ENCODE data around the gene S100A14. TPM values are rescaled to one million over a fixed set of nuclear protein-coding genes. Genes with fewer than 3 reads are reported as not detected.
"Not testable (repeated sequence)": the region's sequence is repeated elsewhere in the genome, so short reads cannot be mapped to it uniquely, and the experiment has no call there.

The S100A14 gene
- total and polyA plus RNA-seq, 7 donors, result 0.22 to 0.48 (median 0.38) TPM; not detected in 3

- intact Hi-C loops (cut with DNase I), result loop anchor here in 1 of 2 donors (10.0 kb wide), 1 partner anchor 167 kb away; no protein-coding TSS in a partner anchor
- H3K4me1 ChIP-seq, result peaks cover 5% of the 10 kb centered on the region
These were observed 38.5 kb downstream of the S100A14 start for GRCh38 chr1:153577624-153578051.

DNA sequence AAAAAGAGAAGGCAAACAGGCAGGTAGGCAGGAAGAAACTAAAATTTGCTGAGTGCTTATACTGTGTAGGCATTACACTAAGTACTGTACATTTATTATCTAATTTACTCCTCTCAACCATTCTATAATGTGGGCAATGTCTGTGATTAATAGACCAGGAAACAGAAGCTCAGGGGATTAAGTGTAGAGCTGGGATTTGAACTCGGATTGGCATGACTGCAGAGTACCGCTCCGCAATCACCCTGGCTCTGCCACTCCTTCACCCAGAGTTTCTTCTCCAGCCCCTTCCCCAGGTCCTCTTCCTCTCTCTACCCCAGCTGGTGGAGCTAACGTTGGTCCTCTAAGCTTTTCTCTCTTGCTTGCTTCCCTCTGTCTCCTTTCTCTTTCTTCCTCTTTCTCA is 39.0 kb downstream of the S100A14 start:
- Histone ChIP-seq H3K27ac (no peak overlapping the region), H3K4me3 (no peak overlapping the region), H3K27me3 (ENCODE audit: insufficient read depth in 3 of 3, low read length in 2 of 3) (peaks cover 0 to 7% (median 0%) of the 10 kb centered on the region in 3 donors), H3K9me3 (no peaks in the 10 kb centered on the region), H3K36me3 (ENCODE audit: insufficient read depth in 1 of 2, low read depth in 1 of 2) (no peaks in the 10 kb centered on the region), H3K4me1 (peaks cover 10% of the 10 kb centered on the region)
- ATAC-seq (no peak), DNase-seq (no peak)
- WGBS, 3 donors, result 63 to 68% (median 65%) methylated on average over 4 of the region's 4 CpGs
- no peak for TF ChIP-seq CTCF (IDR thresholded peaks at IDR 0.05)
- intact Hi-C loops (cut with DNase I), result loop anchor here in 1 of 2 donors (10.0 kb wide), 1 partner anchor 168 kb away; no protein-coding TSS in a partner anchor

More at GRCh38 chr1:153577624-153578051, 38.5 kb downstream of the S100A14 start:
- TF ChIP-seq CTCF (IDR thresholded peaks at IDR 0.05), result no peak
- DNase-seq, result no peak
- no peaks in the 10 kb centered on the region for H3K9me3 ChIP-seq
- WGBS, 3 donors, result 40 to 67% (median 48%) methylated on average over 9 of the region's 9 CpGs
- no peak for ATAC-seq
- H3K4me3 ChIP-seq, result no peak overlapping the region
- no peaks in the 10 kb centered on the region for H3K36me3 ChIP-seq (ENCODE audit: insufficient read depth in 1 of 2, low read depth in 1 of 2)
- H3K27ac ChIP-seq, result no peak overlapping the region
- H3K27me3 ChIP-seq (ENCODE audit: insufficient read depth in 3 of 3, low read length in 2 of 3), result peaks cover 0 to 7% (median 0%) of the 10 kb centered on the region in 3 donors

- intact Hi-C loops (cut with DNase I), result loop anchor here in 1 of 2 donors (10.0 kb wide), 1 partner anchor 169 kb away; no protein-coding TSS in a partner anchor
- H3K36me3 ChIP-seq (ENCODE audit: insufficient read depth in 1 of 2, low read depth in 1 of 2); DNase-seq; H3K9me3 ChIP-seq; H3K27ac ChIP-seq; H3K27me3 ChIP-seq (ENCODE audit: insufficient read depth in 3 of 3, low read length in 2 of 3); H3K4me3 ChIP-seq; ATAC-seq: not testable (repeated sequence)
- H3K4me1 ChIP-seq, result peaks cover 14% of the 10 kb centered on the region
- 72 to 88% (median 81%) methylated on average over 9 to 10 of the region's 10 CpGs for WGBS, 3 donors
These were observed 40.6 kb downstream of the S100A14 start for GRCh38 chr1:153575497-153575896.

DNA sequence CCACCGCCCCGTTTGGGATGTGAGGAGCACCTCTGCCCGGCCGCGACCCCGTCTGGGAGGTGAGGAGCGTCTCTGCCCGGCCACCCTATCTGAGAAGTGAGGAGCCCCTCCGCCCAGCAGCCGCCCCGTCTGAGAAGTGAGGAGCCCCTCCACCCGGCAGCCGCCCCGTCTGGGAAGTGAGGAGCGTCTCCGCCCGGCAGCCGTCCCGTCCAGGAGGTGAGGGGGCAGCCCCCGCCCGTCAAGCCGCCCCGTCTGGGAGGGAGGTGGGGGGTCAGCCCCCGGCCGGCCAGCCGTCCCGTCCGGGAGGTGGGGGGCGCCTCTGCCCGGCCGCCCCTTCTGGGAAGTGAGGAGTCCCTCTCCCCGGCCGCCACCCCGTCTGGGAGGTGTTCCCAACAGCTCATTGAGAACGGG is 41.0 kb downstream of the S100A14 start:
- DNase-seq; H3K27me3 ChIP-seq (ENCODE audit: insufficient read depth in 3 of 3, low read length in 2 of 3); H3K36me3 ChIP-seq (ENCODE audit: insufficient read depth in 1 of 2, low read depth in 1 of 2); H3K27ac ChIP-seq; H3K9me3 ChIP-seq; ATAC-seq; H3K4me3 ChIP-seq: not testable (repeated sequence)
- intact Hi-C loops (cut with DNase I), result loop anchor here in 1 of 2 donors (10.0 kb wide), 1 partner anchor 170 kb away; no protein-coding TSS in a partner anchor
- H3K4me1 ChIP-seq, result peaks cover 14% of the 10 kb centered on the region
- WGBS, 3 donors, result 93 to 96% (median 96%) methylated on average over 20 to 35 of the region's 35 CpGs

DNA sequence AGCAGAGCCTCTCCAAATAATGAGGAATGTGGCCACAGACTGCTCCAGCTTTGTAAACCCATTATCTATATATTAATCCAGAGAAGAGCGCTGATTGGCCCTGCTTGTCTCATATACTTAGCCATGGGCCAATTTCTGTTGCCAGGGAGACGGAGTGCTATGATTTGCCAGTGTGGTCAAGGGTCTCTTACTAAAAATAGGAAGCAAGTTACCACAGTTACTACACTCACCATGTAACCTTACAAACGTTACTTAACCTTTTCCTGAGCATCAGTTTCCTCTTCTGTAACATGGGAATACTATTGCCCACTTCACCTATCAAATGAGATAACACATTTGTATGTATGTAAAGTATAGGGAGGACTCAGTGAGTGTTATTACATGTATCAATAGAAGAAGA is 42.8 kb downstream of the S100A14 start:
- peak overlapping the region; percentile 75 for H3K27ac ChIP-seq
- ATAC-seq (no peak), DNase-seq (no peak)
- peaks cover 0 to 7% (median 0%) of the 10 kb centered on the region in 3 donors for H3K27me3 ChIP-seq (ENCODE audit: insufficient read depth in 3 of 3, low read length in 2 of 3)
- no peak for TF ChIP-seq CTCF (IDR thresholded peaks at IDR 0.05)
- intact Hi-C loops (cut with DNase I), result loop anchor here (2.0 to 10.0 kb wide), 5 partner anchors 43 to 414 kb away; partner anchors contain the start of genes S100A14 (in 2 of the 2), ILF2 (in 1 of the 2) and RAB13 (in 1 of the 2)
- peaks cover 16% of the 10 kb centered on the region for H3K4me1 ChIP-seq
- no peaks in the 10 kb centered on the region for H3K9me3 ChIP-seq
- H3K4me3 ChIP-seq, result no peak overlapping the region
- 86 to 91% (median 87%) methylated on average over 3 of the region's 3 CpGs for WGBS, 3 donors
- H3K36me3 ChIP-seq (ENCODE audit: insufficient read depth in 1 of 2, low read depth in 1 of 2), result no peaks in the 10 kb centered on the region
